ENCODE results near the gene ENOX1.
"Not testable (repeated sequence)": the region's sequence is repeated elsewhere in the genome, so short reads cannot be mapped to it uniquely, and the experiment has no call there.

ENOX1 gene

DNA sequence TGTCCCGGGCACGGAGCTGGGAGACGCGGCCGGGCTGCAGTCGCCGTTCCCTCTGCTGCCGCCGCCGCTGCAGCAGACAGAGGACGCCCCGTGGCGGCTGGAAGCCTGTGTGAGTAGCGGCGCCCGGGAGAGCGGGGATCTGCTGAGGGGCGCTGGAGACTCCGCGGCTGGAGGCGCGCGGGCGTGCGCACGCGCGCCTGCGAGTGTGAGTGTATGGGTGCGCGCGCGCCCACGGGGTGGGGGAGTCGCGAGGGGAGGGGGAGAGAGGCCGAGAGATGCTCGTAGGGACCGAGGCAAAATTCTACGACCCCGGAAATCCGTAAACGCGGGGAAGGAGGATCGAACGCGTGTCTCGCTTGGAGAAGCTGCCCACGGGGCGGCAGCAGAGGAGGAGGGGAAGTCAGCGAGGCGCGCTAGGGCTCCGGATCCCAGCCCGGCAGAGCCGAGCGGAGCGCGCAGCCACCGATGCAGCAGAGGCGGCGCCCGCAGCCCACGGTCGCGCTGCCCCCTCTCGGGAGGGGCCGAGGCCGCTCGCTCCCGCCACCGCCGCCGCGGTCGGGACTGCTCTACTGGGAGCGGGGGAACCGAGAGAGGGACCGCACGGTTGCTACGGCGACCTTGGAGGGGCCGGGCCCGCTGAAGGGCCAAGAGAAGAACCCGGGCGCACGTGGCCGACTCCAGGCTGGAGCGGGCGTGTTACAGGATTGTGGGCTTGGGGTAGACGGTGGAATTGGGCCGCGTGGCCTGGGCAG is at the start of gene ENOX1:
Gene ENOX1 (minus strand): TSS at position 207 of the 752 bp plus-strand sequence.
- DNase-seq (ENCODE audit: low read depth in 2 of 3, low spot score in 2 of 3): no peak

DNA sequence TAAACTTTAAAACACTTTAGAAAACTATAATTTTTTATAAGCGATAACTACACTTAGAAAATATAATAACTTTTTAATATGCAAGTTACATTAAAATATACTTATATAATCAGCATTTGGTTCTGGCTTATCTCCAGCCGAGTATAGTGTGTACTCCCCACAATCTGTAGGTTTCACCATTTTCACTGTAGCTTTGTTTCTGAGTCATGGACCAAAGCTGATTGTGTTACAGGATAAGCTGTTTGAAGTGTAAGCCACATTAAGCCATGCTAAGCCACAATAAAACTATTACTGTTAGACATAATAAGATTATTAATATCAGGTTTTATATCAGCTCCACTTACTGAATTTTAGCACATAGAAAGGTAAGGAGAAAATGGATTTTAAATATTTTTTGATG is 48.9 kb upstream of the ENOX1 start:
- DNase-seq (ENCODE audit: low read depth in 2 of 3, low spot score in 2 of 3): no peak

DNA sequence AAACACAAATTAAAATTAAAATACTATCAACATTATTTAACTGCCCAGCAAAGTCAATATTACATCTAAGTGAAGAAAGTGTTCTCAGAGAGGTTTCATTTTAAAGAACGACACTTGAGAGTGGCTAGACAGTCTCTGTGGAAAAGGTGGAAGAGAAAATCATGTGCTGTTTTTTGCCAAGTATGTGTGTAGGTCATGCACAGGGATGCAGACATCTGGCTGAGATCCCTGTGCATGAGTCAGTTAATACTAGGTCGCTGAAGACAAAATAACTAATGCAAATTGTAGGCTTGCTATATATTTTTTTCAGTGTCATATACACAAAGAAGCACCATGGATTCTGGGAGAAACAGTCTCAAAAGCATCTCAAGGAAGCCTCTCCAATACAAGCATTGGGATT is 44.3 kb upstream of the ENOX1 start:
- no peak for DNase-seq (ENCODE audit: low read depth in 2 of 3, low spot score in 2 of 3)

DNA sequence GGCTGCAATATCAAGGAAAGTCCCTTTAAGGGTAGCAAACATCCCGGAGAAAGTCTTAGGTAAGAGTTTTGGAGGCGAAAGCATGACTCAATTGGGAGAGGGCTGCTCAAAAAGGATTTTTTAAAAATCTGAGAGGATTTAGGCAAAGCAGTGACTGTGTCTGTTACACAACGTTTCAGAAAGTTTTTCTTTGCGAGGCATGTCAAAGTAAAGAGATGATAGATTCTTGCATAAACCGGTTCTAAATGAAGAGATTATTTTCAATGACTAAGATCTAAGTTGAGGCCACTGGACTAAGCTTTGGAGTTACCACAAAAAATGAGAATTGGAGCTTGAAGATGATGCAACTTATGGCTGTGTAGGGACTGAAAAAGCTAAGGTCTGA is 43.7 kb upstream of the ENOX1 start:
- DNase-seq (ENCODE audit: low read depth in 2 of 3, low spot score in 2 of 3): no peak

DNA sequence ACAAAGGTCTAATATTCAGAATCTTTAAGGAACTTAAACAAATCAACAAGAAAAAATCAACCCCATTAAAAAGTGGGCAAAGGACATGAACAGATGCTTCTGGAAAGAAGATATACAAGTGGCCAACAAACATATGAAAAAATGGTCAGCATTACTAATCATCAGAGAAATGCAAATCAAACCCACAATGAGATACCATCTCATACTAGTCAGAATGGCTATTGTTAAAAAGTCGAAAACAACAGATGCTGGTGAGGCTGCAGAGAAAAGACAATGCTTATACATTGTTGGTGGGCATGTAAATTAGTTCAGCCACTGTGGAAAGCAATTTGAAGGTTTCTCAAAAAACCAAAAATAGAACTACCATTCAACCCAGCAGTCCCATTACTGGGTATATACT is 37.9 kb upstream of the ENOX1 start:
- not testable (repeated sequence) for DNase-seq (ENCODE audit: low read depth in 2 of 3, low spot score in 2 of 3)

DNA sequence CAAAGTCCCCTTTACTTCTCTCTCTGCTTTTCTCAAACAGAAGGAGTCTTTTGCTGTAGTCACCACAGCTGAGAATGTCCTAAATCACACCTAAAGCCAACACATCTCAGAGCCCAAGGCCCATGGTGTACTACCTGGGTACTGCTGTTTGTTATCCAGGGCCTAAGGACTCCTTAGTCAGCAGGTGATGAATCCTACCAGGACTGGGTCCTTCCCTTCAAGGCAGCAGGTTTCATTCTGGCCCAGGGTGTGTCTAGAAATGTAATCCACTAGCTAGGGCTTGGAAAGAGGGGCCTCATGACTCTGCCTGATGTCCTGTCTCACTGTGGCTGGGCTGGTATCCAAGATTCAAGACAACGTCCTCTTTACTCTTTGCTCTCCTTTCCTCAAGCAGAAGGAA is 36.2 kb upstream of the ENOX1 start:
- DNase-seq (ENCODE audit: low read depth in 2 of 3, low spot score in 2 of 3): no peak

DNA sequence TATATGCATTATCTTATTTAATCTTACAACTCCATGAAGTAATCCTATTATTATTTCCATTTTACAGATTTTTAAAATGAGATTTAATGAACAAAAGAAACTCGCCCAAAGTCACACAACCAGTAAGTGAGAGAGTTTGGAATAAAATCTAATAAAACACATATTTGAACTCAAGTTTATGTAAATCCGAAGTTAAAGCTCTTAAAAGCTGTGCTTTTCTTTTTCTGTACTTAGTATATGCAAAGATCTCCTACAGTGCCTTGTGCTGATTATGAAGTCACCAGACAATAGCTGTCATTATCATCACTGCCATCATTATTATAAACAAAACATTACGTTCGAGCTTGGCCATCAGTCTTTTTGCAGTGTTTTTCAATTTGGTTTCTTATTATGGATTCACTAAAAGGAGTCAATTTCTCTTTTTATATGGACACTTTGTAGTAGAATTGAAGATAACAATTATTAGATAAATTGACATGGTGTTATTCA is 29.7 kb upstream of the ENOX1 start:
- DNase-seq (ENCODE audit: low read depth in 2 of 3, low spot score in 2 of 3): no peak

DNA sequence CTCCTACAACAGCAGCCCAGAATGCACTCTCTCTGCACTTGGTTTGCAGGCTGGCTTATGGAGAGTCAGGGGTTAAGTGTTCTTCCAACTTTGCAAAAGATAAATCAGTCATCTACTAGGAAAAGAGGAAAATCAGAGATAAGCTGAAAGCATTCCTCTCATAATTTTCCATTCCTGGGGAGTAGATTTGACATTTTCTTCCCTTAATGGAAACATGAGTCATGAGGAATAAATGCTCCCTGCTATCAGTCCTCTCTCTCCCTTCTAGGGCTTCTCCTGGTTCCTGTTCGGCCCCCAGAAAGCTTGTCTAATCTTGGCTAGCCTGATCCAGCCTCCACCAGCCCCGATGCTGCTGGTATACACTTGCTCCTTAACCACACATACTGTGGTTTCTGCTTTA is 28.4 kb upstream of the ENOX1 start:
- no peak for DNase-seq (ENCODE audit: low read depth in 2 of 3, low spot score in 2 of 3)

DNA sequence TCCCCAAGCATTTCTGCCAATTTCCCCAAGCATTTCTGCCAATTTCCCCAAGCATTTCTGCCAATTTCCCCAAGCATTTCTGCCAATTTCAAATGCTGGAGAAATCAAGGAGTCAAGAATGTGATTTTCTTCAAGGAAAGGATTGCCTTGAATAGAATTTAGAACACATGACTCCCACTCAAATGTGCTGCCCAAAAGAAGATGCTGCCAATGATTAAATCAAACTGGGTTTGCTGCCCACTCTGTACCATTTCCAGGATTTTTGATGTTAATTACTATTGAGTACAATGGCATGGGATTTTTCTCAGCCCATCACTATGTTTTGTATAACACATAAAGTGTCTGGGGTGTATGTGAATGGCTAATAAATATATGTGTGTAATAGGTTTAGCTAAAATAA is 21.9 kb upstream of the ENOX1 start:
- no peak for DNase-seq (ENCODE audit: low read depth in 2 of 3, low spot score in 2 of 3)

DNA sequence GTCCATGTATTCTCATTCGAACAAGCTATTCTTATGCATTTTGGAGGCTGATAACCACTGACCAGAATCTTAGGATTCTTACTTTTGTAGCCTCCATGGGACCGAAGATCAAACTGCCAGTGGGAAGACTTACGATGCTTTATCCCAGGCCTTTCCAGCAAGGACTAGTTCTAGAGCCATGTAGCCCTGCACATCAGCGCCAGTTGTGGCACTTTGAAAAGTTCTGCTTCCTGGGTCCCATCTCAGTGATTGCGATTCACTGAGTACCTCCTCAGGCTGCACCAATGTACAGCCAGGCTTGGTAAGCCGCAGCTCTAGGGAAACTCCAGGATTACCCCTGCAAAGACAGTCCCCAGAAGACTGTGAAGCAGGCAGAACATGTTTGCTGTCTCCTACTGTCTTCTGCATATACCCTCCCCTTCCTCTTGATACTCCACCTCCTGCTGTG is 18.9 kb upstream of the ENOX1 start:
- DNase-seq (ENCODE audit: low read depth in 2 of 3, low spot score in 2 of 3): no peak

DNA sequence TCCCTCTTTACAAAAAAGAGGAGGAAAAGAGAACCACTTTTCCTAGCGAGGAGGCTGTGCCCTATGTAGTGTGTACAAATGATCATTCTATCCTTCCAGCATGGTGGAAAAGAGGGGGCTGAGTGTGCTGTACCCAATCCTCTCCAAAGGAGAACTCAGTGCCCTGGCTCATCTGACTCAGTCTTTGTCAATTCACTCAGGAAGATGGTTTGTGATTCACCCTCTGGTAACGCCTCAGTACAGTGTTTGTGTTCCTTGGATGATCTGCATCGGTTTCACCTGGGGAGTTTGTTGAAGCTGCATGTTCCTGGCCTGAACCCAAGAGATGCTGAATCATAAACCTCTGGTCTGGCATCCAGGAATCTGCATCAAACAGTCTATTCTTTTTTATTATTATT is 18.3 kb upstream of the ENOX1 start:
- DNase-seq (ENCODE audit: low read depth in 2 of 3, low spot score in 2 of 3): no peak

DNA sequence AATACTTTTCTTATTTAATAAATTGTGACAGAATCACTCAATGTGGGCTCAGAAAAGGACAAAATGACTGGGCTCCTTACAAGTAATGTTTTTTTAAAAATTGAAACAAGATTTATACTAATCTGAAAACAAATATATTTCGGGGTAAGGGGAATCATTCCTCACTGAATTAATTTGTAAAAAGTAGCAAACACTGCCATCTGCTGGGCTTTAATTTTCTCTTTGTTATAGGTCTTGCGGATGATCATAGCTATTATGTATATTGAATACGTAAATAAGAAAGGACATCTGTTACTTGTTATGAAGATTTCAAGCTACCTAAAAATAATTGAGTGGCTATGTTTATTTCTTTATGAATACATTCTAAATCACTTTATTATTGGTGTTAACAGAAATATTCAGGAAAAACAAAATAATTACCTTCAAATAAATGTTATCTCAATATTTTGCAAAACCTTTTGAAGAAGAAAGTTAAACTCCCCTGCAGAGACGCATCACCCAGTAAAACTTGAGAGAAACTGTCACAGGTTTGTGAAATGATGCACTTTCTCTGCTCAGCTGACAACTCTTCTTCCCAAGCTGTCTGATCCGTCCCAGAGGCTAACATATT is 17.8 kb upstream of the ENOX1 start:
- DNase-seq (ENCODE audit: low read depth in 2 of 3, low spot score in 2 of 3): no peak

DNA sequence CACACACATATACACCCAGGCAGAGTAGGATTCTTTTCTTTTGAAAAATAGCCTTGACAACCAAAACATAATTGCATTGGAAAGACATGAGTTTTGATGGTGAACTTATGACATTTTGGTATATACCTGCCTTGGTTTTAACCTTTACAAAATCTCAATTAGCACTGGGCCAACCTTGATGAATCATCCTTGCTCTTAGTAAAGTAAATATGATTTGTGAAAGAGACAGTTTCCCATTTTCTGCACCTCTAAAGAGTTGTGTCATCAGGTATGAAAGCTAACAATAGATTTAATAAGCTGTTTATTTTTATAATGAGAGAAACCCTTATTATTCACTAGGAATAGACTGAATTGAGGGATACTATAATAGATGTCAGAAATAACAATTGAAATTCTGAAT is 15.7 kb upstream of the ENOX1 start:
- DNase-seq (ENCODE audit: low read depth in 2 of 3, low spot score in 2 of 3): no peak

DNA sequence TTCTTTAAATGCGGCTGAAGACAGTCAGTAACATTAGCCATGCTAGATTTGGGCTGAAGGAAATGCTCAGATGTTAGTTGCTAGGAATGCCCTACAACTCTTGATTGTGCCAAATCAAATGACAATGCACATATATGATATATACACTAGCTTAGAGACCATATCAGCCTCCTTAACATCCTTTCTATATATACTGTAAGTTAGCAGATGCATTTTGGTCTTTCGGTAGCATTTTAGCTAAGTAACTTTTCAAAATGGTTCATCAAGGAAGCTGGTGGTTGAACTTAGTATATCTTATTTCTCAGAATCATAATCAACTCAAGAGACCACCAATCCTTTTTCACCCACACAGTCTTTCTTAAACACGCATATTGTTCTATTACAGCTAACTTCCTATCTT is 14.1 kb upstream of the ENOX1 start:
- DNase-seq (ENCODE audit: low read depth in 2 of 3, low spot score in 2 of 3): no peak

DNA sequence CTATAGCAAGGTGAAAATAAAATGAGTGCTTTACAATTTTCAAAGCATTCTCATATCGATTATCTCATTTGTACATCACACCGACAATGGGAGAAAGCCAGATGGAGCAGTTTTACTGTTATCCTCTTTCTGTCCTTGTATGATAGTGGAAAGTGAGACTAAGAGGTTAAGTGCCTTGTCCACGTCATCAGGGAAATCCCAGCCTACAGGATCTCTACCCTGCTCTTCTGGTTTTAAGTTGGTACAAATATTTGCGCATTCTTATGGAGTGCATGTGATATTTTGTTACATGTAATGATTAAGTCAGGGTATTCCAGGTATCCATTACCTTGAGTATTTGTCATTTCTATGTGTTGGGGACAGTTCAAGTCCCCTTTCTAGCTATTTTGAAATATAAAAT is 12.4 kb upstream of the ENOX1 start:
- DNase-seq (ENCODE audit: low read depth in 2 of 3, low spot score in 2 of 3): no peak

DNA sequence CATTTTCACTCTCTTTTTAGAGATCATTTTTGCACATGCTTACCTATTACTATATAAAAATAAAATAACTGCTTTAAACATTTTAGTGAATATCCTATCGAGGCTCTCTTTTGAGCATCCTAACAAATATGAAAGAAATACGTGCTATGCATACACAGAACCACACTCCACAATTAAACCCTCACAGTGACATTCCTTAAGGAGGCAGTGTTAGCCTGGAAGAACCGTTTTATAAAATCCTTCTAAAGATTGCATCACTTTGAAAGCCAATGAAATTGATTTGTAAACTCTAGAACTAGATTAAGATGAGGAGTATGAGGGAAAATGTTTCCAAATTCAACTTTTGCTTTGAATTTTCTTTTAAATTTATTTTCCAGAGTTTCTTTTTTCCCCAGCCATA is 11.1 kb upstream of the ENOX1 start:
- DNase-seq (ENCODE audit: low read depth in 2 of 3, low spot score in 2 of 3): no peak

DNA sequence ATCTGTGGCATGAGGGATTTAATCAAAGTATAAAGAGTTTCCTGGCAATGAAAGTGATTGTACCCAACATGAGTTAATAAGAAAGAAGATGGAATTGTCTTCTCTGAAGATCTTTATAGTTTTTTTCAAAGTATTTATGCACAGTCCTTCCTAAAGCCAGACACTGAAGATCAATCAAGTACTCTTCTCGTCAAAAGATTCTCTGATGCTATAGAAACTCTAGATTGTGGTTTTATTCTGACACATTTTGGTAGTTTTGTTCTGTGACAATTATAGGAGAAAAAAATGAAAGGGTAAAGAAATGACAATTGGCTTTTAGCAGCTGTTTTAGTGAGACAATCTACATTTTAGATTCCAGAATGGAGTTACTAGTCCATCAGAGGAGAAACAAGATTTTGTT is 10.4 kb upstream of the ENOX1 start:
- DNase-seq (ENCODE audit: low read depth in 2 of 3, low spot score in 2 of 3): no peak

DNA sequence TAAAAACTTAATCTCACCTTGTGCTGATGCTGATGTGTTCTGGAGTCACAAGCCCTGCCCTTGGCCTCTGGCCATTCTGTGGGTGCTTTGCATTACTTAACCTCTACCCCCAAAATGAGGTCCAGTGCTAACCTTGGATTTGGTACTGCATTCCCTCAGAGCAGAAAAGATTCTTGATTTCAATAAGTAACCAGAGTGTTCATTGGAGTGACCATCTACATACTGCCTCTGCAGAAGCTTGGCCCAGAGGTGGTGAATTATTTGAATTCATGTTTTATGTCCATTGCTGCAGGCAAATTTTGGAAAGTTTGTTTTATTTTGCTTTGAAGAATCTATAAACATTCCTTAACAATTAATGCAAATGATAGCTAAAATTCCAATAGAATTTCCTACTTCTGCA is 7.6 kb upstream of the ENOX1 start:
- no peak for DNase-seq (ENCODE audit: low read depth in 2 of 3, low spot score in 2 of 3)

DNA sequence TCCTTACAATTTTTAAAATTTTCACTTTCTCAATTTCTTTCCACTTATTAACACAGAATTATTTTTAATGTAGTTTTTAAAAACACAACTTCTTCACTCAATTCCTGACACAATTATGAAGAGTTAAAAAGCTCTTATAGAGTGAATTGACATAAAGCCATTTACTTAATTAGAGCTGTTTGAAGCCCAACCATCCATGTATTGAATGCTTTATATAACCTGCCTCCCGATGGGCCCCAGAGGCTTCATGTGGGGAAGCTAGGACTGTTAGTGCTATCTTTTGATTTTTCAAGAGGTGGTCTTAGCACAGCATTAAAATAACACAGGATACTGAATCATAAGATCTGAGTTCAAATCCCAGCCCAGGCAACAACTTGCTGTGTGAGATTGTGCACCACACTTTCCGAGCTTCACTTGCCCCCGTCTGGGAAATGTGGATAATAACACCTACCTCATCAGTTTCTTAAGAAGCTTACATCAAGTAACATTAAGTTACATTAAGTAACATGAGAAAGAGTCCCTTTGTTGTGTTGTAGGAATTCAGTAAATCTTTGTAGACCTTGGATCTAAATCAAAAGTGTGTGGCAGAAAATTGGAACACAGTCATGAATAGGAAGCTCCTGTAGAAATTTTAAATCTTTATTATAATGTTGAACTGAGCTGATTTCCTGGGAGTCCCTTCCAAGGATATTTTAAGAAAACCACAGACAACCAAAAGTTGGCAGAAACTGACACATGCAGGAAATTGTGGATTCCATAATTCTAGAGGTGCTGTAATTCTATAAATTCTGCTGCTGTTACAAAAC is 5.5 kb upstream of the ENOX1 start:
- no peak for DNase-seq (ENCODE audit: low read depth in 2 of 3, low spot score in 2 of 3)

DNA sequence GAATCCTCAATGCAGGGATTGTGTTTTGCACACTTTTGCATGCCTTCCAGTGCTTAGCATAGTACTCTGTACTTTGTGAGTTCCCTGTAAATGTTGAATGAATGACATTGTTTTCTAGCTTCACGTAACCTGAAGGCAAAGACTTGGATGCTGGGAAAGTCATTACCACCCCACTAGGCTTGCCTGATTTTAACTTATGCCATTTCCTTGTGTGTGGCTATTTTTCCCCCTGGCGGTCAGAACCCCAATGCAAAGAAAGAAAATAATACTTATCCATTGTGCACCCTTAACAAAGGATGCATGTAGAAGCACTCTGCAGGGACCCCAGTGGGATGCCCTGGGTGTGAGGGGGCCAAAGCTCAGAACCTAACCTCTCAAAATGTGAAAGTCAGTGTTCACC is 1.2 kb upstream of the ENOX1 start:
- DNase-seq (ENCODE audit: low read depth in 2 of 3, low spot score in 2 of 3): no peak

DNA sequence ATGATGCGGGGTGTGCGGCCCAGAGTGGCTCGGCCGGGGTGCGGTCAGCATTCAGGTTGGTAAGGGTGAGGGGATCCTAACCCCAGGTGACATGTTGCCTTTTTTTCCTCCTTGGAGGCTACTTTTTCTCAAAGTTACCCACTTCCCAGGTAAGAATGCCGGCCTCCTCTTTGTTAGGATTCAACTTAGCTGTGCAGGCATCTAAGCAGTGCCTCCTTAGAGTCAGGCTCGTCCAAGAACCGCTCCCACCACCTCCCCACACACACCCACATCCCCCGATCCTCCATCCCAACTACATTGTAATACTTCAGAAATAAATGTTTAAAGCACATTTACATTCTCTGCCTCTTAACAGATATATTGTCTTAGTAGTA is 733 bp upstream of the ENOX1 start:
- DNase-seq (ENCODE audit: low read depth in 2 of 3, low spot score in 2 of 3): no peak

DNA sequence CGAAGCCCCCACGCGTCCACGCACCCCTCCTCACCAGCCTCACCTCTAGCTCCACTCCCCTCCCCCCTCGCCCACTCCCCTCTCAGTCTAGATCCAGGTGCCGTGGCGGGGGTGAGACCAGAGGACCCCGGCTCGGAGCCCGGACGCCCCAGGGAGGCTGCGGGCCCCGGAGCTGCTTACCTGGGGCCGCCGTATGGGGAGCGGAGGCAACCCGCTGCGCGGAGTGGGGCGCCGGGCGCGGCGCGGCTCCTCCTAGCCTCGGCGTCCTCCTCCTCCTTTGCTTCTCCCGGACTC is 353 bp downstream of the ENOX1 start:
- DNase-seq (ENCODE audit: low read depth in 2 of 3, low spot score in 2 of 3): no peak

Data from activated CD8-positive, alpha-beta memory T cell treated with anti-CD3 and anti-CD28 coated beads for 48 hours (primary cell).